Bronchial epithelial cell (primary cell): ENCODE results near the gene APOO. TPM values are rescaled to one million over a fixed set of nuclear protein-coding genes. Genes with fewer than 3 reads are reported as not detected.

Source experiments
- DNase-seq: peaks from one replicate; pipeline ENCODE4 v3.0.0-alpha.2; 2010; ENCODE audit warnings: low read depth
- FAIRE-seq: peaks from 2 replicates; lab custom pipeline; 2011; peaks lifted over from hg19 to GRCh38; lab: Jason Lieb, UNC
- H3K27me3 ChIP-seq: 2 replicates; pipeline ENCODE4 v1.5.1; 2011; ENCODE audit warnings: low read length; ENCODE audit not compliant: control insufficient read depth, insufficient read depth
- H3K36me3 ChIP-seq: 2 replicates; pipeline ENCODE4 v1.5.1; 2011; ENCODE audit warnings: low read length; ENCODE audit not compliant: control insufficient read depth, insufficient read depth
- H3K4me3 ChIP-seq: 2 replicates; pipeline ENCODE4 v1.5.1; 2011; ENCODE audit warnings: mild to moderate bottlenecking, low read depth, low read length, control low read depth
- total RNA-seq: library from RNA; depleted of rRNA; stranded (reverse); fragments of >200 nt; gene quantifications from 2 replicates; pipeline ENCODE4 v1.2.1, GENCODE V29; 2014
- TF ChIP-seq, protein P1 (sequence below): IDR thresholded peaks from 2 replicates; pipeline ENCODE4 v1.5.1; 2011; ENCODE audit warnings: mild to moderate bottlenecking, moderate library complexity, low read length, control low read depth, inconsistent platforms; ENCODE audit not compliant: insufficient read depth, severe bottlenecking

APOO gene
- total RNA-seq, 1 donor from 2014 or later = 7.4 TPM

DNA sequence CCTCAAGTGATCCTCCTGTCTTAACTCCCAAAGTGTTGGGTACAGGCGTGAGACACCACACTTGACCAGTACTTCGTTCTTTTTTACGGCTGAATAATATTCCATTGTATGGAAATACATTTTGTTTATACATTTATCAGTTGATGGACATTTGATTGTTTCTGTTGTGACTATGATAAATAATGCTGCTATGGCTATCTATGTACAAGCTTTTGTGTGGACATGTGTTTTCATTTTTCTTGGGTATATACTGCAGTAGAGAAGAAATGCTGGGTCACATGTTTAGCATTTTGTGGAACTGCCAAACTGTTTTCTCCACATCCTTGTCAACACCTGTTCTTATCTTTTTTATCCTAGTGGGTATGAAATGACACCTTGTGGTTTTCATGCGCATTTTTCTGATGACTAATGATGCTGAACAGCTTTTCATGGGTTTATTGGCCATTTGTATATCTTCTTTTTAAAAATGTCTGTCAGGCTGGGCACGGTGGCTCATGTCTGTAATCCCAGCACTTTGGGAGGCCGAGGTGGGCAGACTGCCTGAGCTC is 87.4 kb downstream of the APOO start:
- FAIRE-seq (no peak), DNase-seq (peak; percentile 68)
- TF ChIP-seq, protein P1, sequence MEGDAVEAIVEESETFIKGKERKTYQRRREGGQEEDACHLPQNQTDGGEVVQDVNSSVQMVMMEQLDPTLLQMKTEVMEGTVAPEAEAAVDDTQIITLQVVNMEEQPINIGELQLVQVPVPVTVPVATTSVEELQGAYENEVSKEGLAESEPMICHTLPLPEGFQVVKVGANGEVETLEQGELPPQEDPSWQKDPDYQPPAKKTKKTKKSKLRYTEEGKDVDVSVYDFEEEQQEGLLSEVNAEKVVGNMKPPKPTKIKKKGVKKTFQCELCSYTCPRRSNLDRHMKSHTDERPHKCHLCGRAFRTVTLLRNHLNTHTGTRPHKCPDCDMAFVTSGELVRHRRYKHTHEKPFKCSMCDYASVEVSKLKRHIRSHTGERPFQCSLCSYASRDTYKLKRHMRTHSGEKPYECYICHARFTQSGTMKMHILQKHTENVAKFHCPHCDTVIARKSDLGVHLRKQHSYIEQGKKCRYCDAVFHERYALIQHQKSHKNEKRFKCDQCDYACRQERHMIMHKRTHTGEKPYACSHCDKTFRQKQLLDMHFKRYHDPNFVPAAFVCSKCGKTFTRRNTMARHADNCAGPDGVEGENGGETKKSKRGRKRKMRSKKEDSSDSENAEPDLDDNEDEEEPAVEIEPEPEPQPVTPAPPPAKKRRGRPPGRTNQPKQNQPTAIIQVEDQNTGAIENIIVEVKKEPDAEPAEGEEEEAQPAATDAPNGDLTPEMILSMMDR = no peak
- Histone ChIP-seq H3K27me3 (no peaks in the 10 kb centered on the region), H3K36me3 (no peaks in the 10 kb centered on the region), H3K4me3 (no peak overlapping the region)

DNA sequence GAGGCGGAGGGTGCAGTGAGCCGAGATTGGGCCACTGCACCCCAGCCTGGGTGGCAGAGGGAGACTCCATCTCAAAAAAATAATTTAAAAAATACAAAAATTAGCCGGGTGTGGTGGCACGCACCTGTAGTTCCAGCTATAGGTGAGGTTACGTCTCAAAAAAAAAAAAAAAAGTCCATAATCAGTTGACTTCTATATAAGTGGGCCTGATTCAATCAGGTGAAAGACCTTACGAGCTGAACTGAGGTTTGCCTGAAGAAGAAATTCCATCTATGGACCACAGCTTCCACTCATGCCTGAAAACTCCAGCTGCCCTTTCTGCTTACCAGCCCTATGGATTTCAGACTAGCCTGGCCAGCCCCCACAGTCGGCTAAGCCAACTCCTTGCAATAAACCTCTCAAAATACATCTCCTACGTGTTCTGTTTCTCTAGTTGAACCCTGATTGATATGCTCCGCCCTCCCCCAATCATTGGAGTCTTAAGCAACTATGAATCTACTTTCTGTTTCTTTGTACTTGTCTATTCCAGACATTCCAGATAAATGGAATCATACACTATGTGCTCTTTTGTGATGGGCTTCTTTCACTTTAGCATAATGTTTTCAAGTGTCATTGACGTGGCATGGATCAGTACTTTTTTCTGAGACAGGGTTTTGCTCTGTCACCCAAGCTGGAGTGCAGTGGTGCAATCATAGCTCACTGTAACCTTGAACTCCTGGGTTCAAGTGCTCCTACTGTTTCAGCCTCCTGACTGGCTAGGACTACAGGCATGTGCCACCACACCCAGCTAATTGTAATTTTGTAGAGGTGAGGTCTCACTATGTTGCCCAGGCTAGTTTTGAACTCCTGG is 88.1 kb downstream of the APOO start:
- Histone ChIP-seq H3K36me3 (no peaks in the 10 kb centered on the region), H3K27me3 (no peaks in the 10 kb centered on the region), H3K4me3 (no peak overlapping the region)
- TF ChIP-seq, protein P1 = no peak
- DNase-seq (no peak), FAIRE-seq (no peak)

DNA sequence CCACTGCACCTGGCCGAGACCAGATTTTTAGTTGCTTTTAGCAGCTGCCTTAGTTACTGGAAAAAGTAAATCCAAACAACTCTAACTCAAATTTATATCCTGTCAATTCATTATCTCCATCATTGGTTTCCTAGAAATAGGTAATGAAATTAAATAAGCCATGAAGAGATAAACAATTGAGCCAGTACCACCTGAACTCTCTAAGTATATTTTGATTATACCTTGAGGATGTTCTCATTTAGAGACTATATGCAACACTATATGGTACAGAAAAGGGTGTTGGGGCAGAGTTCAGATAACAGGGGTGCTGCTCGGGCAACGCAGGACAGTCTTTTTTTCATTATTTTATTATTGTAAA is 89.8 kb downstream of the APOO start:
- no peak for DNase-seq
- TF ChIP-seq, protein P1 = no peak
- Histone ChIP-seq H3K36me3 (no peaks in the 10 kb centered on the region), H3K4me3 (no peak overlapping the region), H3K27me3 (no peaks in the 10 kb centered on the region)
- FAIRE-seq = no peak

DNA sequence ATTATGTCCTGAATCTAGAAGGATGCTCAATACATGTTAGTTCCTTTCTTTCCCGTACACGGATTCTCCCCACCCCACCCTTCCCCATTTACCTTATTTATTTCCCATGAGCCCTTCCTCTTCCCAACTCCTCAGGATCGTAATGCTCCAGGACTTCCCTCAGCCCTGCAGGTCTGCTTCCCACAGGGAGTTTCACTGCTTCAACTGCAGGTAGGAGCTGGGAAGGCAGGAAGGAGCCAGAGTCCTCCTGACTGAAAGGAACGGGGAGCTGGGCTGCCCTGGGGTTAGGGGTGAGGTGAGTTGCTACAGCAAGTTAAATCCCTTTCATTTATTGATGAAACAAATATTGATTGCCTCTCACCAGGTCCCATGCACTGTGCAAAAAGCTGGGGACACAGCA is 91.6 kb downstream of the APOO start:
- FAIRE-seq = no peak
- no peaks in the 10 kb centered on the region for H3K27me3 ChIP-seq
- TF ChIP-seq, protein P1 = no peak
- DNase-seq = no peak
- no peak overlapping the region for H3K4me3 ChIP-seq
- no peaks in the 10 kb centered on the region for H3K36me3 ChIP-seq

DNA sequence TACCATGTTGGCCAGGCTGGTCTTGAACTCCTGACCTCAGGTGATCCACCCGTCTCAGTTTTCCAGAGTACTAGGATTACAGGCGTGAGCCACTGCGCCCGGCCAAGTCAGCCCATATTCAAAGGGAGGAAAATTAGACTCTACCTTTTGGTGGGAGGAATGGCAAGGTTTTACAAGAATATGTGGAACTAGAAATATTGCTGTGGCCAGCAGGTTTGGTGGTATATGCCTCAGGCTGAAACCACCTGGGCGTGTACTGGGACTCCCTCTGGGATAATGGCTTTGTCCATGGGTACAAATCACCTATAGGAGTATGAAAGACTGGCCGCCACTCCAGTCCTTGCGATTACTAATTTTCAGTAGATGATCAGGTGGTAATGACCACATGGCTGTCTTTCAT is 92.4 kb downstream of the APOO start:
- no peaks in the 10 kb centered on the region for H3K36me3 ChIP-seq

More for the DNA sequence above, 92.4 kb downstream of the APOO start:
- no peak for DNase-seq
- Histone ChIP-seq H3K4me3 (no peak overlapping the region), H3K27me3 (no peaks in the 10 kb centered on the region)
- FAIRE-seq = no peak
- TF ChIP-seq, protein P1 = no peak
